ENCODE measurements around the gene PIK3C2A. TPM values are rescaled to one million over a fixed set of nuclear protein-coding genes. Genes with fewer than 3 reads are reported as not detected.
A peak's percentile ranks its signal among the peaks of the same experiment; 100 is the strongest.

Gene PIK3C2A
- total and polyA plus RNA-seq, 7 donors: 6.0 to 72.6 (median 52.9) TPM

DNA sequence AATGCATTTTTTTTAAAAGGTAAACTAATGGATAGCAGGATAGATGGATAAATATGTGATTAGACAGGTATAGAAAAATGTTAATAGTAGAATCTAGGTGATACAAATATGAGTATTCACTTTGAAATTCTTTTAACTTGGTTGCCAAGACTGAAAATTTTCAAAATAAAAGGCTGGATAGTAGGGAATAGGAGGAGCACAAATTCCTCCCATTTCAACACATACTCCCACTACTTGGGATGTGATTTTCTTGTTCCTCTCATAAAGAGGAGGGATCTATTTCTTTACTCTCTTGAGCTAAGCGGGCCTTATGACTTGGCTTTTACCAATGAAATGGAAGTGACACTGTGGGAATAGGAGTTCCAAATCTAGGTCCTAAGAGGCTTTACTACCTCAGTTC lies 35.9 kb downstream of the PIK3C2A start:
- Histone ChIP-seq H3K9me3 (no peaks in the 10 kb centered on the region), H3K27ac (peak overlapping the region in 1 of 4 donors; percentile 18), H3K27me3 (no peaks in the 10 kb centered on the region), H3K4me3 (no peak overlapping the region), H3K4me1 (peaks cover 0 to 10% (median 4%) of the 10 kb centered on the region in 4 donors), H3K36me3 (peaks cover 0 to 17% (median 0%) of the 10 kb centered on the region in 4 donors)
- TF ChIP-seq POLR2A (IDR thresholded peaks at IDR 0.05) (no peak), POLR2AphosphoS5 (IDR thresholded peaks at IDR 0.05) (no peak), EP300 (IDR thresholded peaks at IDR 0.05) (no peak)
- TF ChIP-seq, protein P1, sequence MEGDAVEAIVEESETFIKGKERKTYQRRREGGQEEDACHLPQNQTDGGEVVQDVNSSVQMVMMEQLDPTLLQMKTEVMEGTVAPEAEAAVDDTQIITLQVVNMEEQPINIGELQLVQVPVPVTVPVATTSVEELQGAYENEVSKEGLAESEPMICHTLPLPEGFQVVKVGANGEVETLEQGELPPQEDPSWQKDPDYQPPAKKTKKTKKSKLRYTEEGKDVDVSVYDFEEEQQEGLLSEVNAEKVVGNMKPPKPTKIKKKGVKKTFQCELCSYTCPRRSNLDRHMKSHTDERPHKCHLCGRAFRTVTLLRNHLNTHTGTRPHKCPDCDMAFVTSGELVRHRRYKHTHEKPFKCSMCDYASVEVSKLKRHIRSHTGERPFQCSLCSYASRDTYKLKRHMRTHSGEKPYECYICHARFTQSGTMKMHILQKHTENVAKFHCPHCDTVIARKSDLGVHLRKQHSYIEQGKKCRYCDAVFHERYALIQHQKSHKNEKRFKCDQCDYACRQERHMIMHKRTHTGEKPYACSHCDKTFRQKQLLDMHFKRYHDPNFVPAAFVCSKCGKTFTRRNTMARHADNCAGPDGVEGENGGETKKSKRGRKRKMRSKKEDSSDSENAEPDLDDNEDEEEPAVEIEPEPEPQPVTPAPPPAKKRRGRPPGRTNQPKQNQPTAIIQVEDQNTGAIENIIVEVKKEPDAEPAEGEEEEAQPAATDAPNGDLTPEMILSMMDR (IDR thresholded peaks at IDR 0.05): no peak
- intact Hi-C loops (cut with DNase I): no loop called here
- WGBS, 2 donors: 97 to 98% methylated on average over 1 of the region's 1 CpG
- DNase-seq: no peak

DNA sequence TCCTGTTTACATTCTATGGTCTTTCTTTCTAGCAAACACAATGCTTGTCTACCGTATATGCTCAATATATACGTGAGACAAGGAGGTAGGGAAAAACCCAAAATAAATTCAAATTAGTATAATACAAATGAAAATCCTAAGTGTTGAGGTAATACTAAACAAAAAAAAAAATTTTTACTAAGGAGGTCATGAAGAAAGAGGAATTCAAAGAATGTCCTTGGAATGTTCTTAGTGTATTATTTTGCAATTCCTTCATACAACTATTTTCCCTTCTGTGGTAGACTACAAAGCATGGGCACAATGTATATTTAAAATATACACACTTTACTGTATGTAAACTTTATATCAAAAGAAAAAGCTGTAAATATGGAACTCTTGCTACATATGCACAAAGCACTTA lies 36.4 kb downstream of the PIK3C2A start:
- 90 to 98% methylated on average over 2 of the region's 2 CpGs for WGBS, 2 donors
- peaks cover 0 to 10% (median 4%) of the 10 kb centered on the region in 4 donors for H3K4me1 ChIP-seq
- TF ChIP-seq POLR2A (IDR thresholded peaks at IDR 0.05): no peak
- TF ChIP-seq POLR2AphosphoS5 (IDR thresholded peaks at IDR 0.05): no peak
- TF ChIP-seq, protein P1 (IDR thresholded peaks at IDR 0.05): no peak
- no peak for TF ChIP-seq EP300 (IDR thresholded peaks at IDR 0.05)
- no peak for DNase-seq
- intact Hi-C loops (cut with DNase I): no loop called here
- H3K27ac ChIP-seq: no peak overlapping the region
- H3K4me3 ChIP-seq: no peak overlapping the region
- peaks cover 0 to 17% (median 0%) of the 10 kb centered on the region in 4 donors for H3K36me3 ChIP-seq
- no peaks in the 10 kb centered on the region for H3K27me3 ChIP-seq
- no peaks in the 10 kb centered on the region for H3K9me3 ChIP-seq

GRCh38 chr11:17169876-17170275 lies 37.9 kb downstream of the PIK3C2A start:
- H3K9me3 ChIP-seq: no peaks in the 10 kb centered on the region
- peaks cover 0 to 17% (median 0%) of the 10 kb centered on the region in 4 donors for H3K36me3 ChIP-seq
- H3K27ac ChIP-seq: no peak overlapping the region
- TF ChIP-seq POLR2AphosphoS5 (IDR thresholded peaks at IDR 0.05) (no peak), EP300 (IDR thresholded peaks at IDR 0.05) (no peak)
- DNase-seq: no peak
- intact Hi-C loops (cut with DNase I): no loop called here
- H3K27me3 ChIP-seq: no peaks in the 10 kb centered on the region
- WGBS, 2 donors: 92 to 94% methylated on average over 1 of the region's 1 CpG
- peaks cover 0 to 16% (median 6%) of the 10 kb centered on the region in 4 donors for H3K4me1 ChIP-seq
- H3K4me3 ChIP-seq: no peak overlapping the region

- no peak overlapping the region for H3K4me3 ChIP-seq
- peaks cover 0 to 17% (median 0%) of the 10 kb centered on the region in 4 donors for H3K36me3 ChIP-seq
- no peak overlapping the region for H3K27ac ChIP-seq
- peaks cover 0 to 22% (median 14%) of the 10 kb centered on the region in 4 donors for H3K4me1 ChIP-seq
- 86 to 96% methylated on average over 11 of the region's 11 CpGs for WGBS, 2 donors
- H3K9me3 ChIP-seq: no peaks in the 10 kb centered on the region
- no peaks in the 10 kb centered on the region for H3K27me3 ChIP-seq
- intact Hi-C loops (cut with DNase I): no loop called here
- DNase-seq: no peak
- TF ChIP-seq POLR2AphosphoS5 (IDR thresholded peaks at IDR 0.05) (no peak), POLR2A (IDR thresholded peaks at IDR 0.05) (no peak), EP300 (IDR thresholded peaks at IDR 0.05) (no peak)
- TF ChIP-seq, protein P1 (IDR thresholded peaks at IDR 0.05): no peak
These were observed 42.4 kb downstream of the PIK3C2A start for GRCh38 chr11:17165247-17165890.

DNA sequence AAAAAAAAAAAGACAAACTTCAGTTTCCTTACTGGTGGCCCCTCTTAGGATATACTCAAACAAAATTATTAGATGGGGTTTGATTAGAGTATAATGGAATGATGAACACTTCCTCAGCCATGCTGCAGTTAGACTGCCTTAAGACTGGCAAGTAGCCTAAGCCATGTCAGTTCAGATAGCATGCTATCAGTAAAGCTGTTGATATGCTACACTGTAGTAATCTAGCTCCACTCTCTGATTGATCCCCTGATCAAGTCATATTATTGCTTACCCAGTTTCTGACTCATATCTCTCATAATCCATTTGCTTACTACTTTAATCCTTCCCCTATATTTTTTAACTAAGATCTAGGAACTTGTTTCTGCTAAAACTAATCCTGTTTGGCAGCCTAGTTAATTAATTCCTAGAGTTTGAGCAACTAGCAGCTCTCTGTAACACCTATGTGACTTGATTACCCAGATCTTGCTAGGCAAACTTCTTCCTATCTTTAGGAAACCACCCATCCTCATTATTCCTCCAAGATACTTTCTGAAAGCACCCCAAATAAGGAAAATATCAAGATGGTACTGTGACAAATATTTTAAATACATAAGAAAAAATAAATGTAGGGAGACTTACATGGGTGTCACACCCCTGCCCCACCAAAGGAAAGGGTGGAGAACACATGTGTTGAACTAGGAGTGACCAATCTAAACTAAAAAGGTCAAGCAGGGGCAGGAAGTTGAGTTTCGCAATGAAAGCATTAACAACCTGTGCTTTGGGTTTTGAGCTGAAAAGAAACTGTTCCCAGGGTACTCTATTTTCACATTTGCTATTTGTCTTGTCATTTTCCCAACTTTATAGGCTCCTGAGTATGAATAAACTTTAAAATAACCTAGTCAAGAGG lies 43.2 kb downstream of the PIK3C2A start:
- Histone ChIP-seq H3K4me1 (peaks cover 0 to 26% (median 16%) of the 10 kb centered on the region in 4 donors), H3K9me3 (no peaks in the 10 kb centered on the region), H3K27me3 (no peaks in the 10 kb centered on the region), H3K27ac (no peak overlapping the region), H3K36me3 (peaks cover 0 to 17% (median 0%) of the 10 kb centered on the region in 4 donors), H3K4me3 (no peak overlapping the region)
- intact Hi-C loops (cut with DNase I): no loop called here
- TF ChIP-seq EP300 (IDR thresholded peaks at IDR 0.05) (no peak), POLR2A (IDR thresholded peaks at IDR 0.05) (no peak), POLR2AphosphoS5 (IDR thresholded peaks at IDR 0.05) (no peak)
- TF ChIP-seq, protein P1 (IDR thresholded peaks at IDR 0.05): no peak
- 67 to 70% methylated on average over 1 of the region's 1 CpG for WGBS, 2 donors
- no peak for DNase-seq

All from sigmoid colon (tissue), 7 donors.